ENCODE measurements around the gene DECR2.

GRCh38 chr16:360698-361336, 40.9 kb upstream of the DECR2 start:
- TF ChIP-seq CTCF (conservative IDR thresholded peaks at IDR 0.05; ENCODE audit: low read depth, low read length): no peak
- no peak for TF ChIP-seq MXI1 (IDR thresholded peaks at IDR 0.05; ENCODE audit: borderline replicate concordance, low read depth, low read length)
- TF ChIP-seq RAD21 (IDR thresholded peaks at IDR 0.05; ENCODE audit: low read length): no peak
- no peak for TF ChIP-seq FOS (IDR thresholded peaks at IDR 0.05; ENCODE audit: low read depth, low read length)
- no peak for TF ChIP-seq POLR2A (IDR thresholded peaks at IDR 0.05; ENCODE audit: low read depth, low read length)
- no peak for TF ChIP-seq USF2 (IDR thresholded peaks at IDR 0.05; ENCODE audit: low read depth, low read length)
- no peak for TF ChIP-seq BHLHE40 (IDR thresholded peaks at IDR 0.05; ENCODE audit: low read depth, low read length)
- TF ChIP-seq, protein P1, sequence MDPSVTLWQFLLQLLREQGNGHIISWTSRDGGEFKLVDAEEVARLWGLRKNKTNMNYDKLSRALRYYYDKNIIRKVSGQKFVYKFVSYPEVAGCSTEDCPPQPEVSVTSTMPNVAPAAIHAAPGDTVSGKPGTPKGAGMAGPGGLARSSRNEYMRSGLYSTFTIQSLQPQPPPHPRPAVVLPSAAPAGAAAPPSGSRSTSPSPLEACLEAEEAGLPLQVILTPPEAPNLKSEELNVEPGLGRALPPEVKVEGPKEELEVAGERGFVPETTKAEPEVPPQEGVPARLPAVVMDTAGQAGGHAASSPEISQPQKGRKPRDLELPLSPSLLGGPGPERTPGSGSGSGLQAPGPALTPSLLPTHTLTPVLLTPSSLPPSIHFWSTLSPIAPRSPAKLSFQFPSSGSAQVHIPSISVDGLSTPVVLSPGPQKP (IDR thresholded peaks at IDR 0.05; ENCODE audit: borderline replicate concordance, low read depth, low read length): no peak
- no peak for TF ChIP-seq RCOR1 (IDR thresholded peaks at IDR 0.05; ENCODE audit: insufficient replicate concordance, low read length)

Data from IMR-90 (cell line).